ENCODE measurements around the gene LRFN4.

Gene LRFN4

DNA sequence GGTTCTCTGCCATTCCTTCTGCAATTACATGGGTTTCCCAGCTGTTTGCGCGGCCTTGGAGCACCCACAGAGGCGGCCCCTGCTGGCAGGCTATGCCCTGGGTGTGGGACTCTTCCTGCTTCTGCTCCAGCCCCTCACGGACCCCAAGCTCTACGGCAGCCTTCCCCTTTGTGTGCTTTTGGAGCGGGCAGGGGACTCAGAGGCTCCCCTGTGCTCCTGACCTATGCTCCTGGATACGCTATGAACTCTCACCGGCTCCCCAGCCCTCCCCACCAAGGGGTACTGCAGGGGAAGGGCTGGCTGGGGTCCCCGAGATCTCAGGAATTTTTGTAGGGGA is 11.0 kb upstream of the LRFN4 start:
- H3K4me3 ChIP-seq (ENCODE audit: insufficient read length, low read depth) = no peak overlapping the region
- no peaks in the 10 kb centered on the region for H3K27me3 ChIP-seq (ENCODE audit: insufficient read depth, insufficient read length)
- no peak overlapping the region for H3K9ac ChIP-seq (ENCODE audit: insufficient read length, low read depth)
- peaks cover 7% of the 10 kb centered on the region for H3K4me1 ChIP-seq (ENCODE audit: insufficient read depth, insufficient read length)
- H3K36me3 ChIP-seq (ENCODE audit: insufficient read depth, insufficient read length, low read length) = peaks cover 79% of the 10 kb centered on the region
- TF ChIP-seq YY1 (IDR thresholded peaks at IDR 0.05; ENCODE audit: insufficient read depth, insufficient read length) (no peak), ZNF274 (IDR thresholded peaks at IDR 0.05; ENCODE audit: low read depth, low read length) (no peak)
- H3K9me3 ChIP-seq (ENCODE audit: insufficient read depth, low read length) = no peaks in the 10 kb centered on the region
- no peak for DNase-seq (ENCODE audit: low read depth, low spot score)

DNA sequence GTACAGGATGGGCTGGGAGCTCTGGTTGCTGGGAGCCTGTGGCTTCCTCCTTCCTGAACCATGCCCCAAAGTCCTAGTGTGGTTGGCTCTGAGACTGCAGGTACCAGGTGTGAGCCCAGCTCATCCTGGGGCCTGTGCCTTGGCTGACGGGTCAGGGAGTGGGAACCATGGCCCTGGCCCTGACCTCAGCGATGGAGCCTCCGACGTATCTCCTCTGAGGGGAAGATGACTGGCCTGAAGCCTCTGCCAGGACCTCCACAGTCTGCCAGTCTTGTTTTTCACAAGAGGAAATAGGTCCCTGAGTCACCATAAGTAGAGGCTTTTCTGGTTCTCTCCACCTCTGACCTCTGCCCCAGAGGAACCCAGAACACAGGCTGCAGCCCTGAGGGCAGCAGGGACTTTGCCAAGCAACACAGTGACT is 10.2 kb upstream of the LRFN4 start:
- Histone ChIP-seq H3K4me1 (ENCODE audit: insufficient read depth, insufficient read length) (peaks cover 7% of the 10 kb centered on the region), H3K9ac (ENCODE audit: insufficient read length, low read depth) (no peak overlapping the region), H3K9me3 (ENCODE audit: insufficient read depth, low read length) (no peaks in the 10 kb centered on the region), H3K36me3 (ENCODE audit: insufficient read depth, insufficient read length, low read length) (peaks cover 76% of the 10 kb centered on the region), H3K4me3 (ENCODE audit: insufficient read length, low read depth) (no peak overlapping the region), H3K27me3 (ENCODE audit: insufficient read depth, insufficient read length) (no peaks in the 10 kb centered on the region)
- TF ChIP-seq YY1 (IDR thresholded peaks at IDR 0.05; ENCODE audit: insufficient read depth, insufficient read length) (no peak), SUZ12 (IDR thresholded peaks at IDR 0.05; ENCODE audit: extremely low read depth, insufficient read depth, insufficient read length) (no peak), ZNF274 (IDR thresholded peaks at IDR 0.05; ENCODE audit: low read depth, low read length) (no peak)
- no peak for DNase-seq (ENCODE audit: low read depth, low spot score)

DNA sequence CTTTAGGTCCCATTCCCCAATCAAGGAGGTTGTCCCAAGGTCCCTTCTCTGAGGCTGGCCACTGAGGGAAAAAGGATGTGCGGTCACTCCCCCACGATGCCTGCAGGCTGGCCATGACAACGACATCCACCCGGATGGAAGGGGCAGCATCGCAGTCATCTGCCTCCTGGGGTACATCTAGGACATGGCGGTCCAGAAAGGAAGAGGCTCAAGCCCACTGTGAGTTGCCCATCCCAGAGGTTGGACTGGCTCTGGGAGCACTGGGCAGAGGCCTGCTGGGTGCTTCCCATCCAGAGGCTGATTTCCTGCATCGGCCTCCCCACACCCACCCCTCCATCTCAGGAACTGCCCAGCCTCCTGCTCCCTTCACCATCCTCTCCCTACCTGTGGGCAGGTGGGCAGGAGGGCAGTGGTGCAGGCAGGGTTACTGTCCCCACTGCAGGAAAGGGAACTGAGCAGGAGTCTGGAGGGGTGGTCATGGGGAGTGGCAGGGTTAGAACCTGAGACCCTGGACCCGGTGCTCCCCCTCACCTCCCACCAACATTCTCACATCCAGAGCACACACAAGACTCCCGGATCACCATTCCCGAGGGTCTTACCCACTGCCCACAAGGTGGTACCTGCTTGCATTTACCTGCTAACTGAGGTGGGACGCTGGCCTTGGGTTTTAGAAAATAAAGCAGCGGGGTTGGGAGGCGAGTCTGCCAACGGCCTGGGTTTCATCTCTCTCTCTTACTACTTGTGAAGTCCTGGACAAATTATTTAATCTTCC is 9.2 kb upstream of the LRFN4 start:
- H3K9ac ChIP-seq (ENCODE audit: insufficient read length, low read depth) = no peak overlapping the region
- H3K36me3 ChIP-seq (ENCODE audit: insufficient read depth, insufficient read length, low read length) = peaks cover 70% of the 10 kb centered on the region
- no peaks in the 10 kb centered on the region for H3K9me3 ChIP-seq (ENCODE audit: insufficient read depth, low read length)
- no peak overlapping the region for H3K4me3 ChIP-seq (ENCODE audit: insufficient read length, low read depth)
- H3K4me1 ChIP-seq (ENCODE audit: insufficient read depth, insufficient read length) = peaks cover 7% of the 10 kb centered on the region
- H3K27me3 ChIP-seq (ENCODE audit: insufficient read depth, insufficient read length) = no peaks in the 10 kb centered on the region
- TF ChIP-seq SUZ12 (IDR thresholded peaks at IDR 0.05; ENCODE audit: extremely low read depth, insufficient read depth, insufficient read length) = no peak
- TF ChIP-seq YY1 (IDR thresholded peaks at IDR 0.05; ENCODE audit: insufficient read depth, insufficient read length) = no peak
- TF ChIP-seq ZNF274 (IDR thresholded peaks at IDR 0.05; ENCODE audit: low read depth, low read length) = no peak
- no peak for DNase-seq (ENCODE audit: low read depth, low spot score)

DNA sequence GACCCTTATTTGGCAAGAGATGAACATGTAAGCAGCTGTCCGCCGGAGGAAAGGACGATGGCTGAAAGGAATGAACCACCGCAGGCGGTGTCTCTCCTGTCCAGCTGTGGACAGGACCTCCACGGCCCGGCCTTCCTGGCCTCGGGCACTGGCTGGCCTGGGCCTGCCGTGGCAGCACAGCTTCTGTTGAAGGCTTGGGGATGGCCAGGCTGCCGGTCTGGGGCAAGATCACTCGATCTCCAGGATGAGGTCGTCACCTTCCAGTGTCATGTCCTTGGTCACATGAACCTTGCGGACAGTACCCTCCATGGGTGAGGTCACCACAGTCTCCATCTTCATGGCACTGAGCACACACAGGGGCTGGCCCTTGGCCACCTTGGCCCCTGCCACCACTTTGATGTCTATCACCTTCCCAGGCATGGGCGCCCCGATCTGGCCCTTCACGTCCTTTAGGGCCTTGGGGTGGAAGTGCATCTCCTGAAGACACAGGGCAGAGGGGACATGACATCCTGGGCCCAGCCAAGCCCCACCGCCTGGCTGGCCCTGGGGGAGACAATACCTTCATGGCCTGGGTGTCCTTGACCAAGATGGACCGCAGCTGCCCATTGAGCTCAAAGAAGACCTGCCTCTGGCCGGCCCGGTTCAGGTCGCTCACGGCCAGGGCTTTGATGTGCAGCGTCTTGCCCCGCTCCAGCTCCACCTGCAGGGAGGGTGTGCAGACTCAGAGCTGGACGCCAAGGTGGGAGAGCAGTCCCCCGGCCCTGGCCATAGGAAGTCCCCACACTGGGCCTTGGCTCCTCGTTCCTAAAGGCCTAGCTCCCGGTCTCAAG is 8.0 kb upstream of the LRFN4 start:
- H3K36me3 ChIP-seq (ENCODE audit: insufficient read depth, insufficient read length, low read length) = peaks cover 70% of the 10 kb centered on the region
- H3K9me3 ChIP-seq (ENCODE audit: insufficient read depth, low read length) = no peaks in the 10 kb centered on the region
- H3K4me1 ChIP-seq (ENCODE audit: insufficient read depth, insufficient read length) = peaks cover 16% of the 10 kb centered on the region
- TF ChIP-seq SUZ12 (IDR thresholded peaks at IDR 0.05; ENCODE audit: extremely low read depth, insufficient read depth, insufficient read length) (no peak), ZNF274 (IDR thresholded peaks at IDR 0.05; ENCODE audit: low read depth, low read length) (no peak), YY1 (IDR thresholded peaks at IDR 0.05; ENCODE audit: insufficient read depth, insufficient read length) (no peak)
- no peak overlapping the region for H3K9ac ChIP-seq (ENCODE audit: insufficient read length, low read depth)
- H3K27me3 ChIP-seq (ENCODE audit: insufficient read depth, insufficient read length) = no peaks in the 10 kb centered on the region
- DNase-seq (ENCODE audit: low read depth, low spot score) = no peak
- H3K4me3 ChIP-seq (ENCODE audit: insufficient read length, low read depth) = no peak overlapping the region

- Histone ChIP-seq H3K9me3 (ENCODE audit: insufficient read depth, low read length) (no peaks in the 10 kb centered on the region), H3K36me3 (ENCODE audit: insufficient read depth, insufficient read length, low read length) (peaks cover 62% of the 10 kb centered on the region)
Measured at GRCh38 chr11:66849501-66850234, 7.2 kb upstream of the LRFN4 start.

GRCh38 chr11:66850235-66850587 is 6.7 kb upstream of the LRFN4 start:
- Histone ChIP-seq H3K4me1 (ENCODE audit: insufficient read depth, insufficient read length) (peaks cover 12% of the 10 kb centered on the region), H3K4me3 (ENCODE audit: insufficient read length, low read depth) (no peak overlapping the region), H3K27me3 (ENCODE audit: insufficient read depth, insufficient read length) (no peaks in the 10 kb centered on the region), H3K36me3 (ENCODE audit: insufficient read depth, insufficient read length, low read length) (peaks cover 57% of the 10 kb centered on the region), H3K9ac (ENCODE audit: insufficient read length, low read depth) (no peak overlapping the region), H3K9me3 (ENCODE audit: insufficient read depth, low read length) (no peaks in the 10 kb centered on the region)
- DNase-seq (ENCODE audit: low read depth, low spot score) = no peak
- TF ChIP-seq SUZ12 (IDR thresholded peaks at IDR 0.05; ENCODE audit: extremely low read depth, insufficient read depth, insufficient read length) (no peak), YY1 (IDR thresholded peaks at IDR 0.05; ENCODE audit: insufficient read depth, insufficient read length) (no peak), ZNF274 (IDR thresholded peaks at IDR 0.05; ENCODE audit: low read depth, low read length) (no peak)

More at GRCh38 chr11:66849501-66850234, 7.2 kb upstream of the LRFN4 start:
- TF ChIP-seq YY1 (IDR thresholded peaks at IDR 0.05; ENCODE audit: insufficient read depth, insufficient read length) = no peak
- no peak for TF ChIP-seq ZNF274 (IDR thresholded peaks at IDR 0.05; ENCODE audit: low read depth, low read length)
- TF ChIP-seq SUZ12 (IDR thresholded peaks at IDR 0.05; ENCODE audit: extremely low read depth, insufficient read depth, insufficient read length) = no peak
- Histone ChIP-seq H3K9ac (ENCODE audit: insufficient read length, low read depth) (no peak overlapping the region), H3K4me3 (ENCODE audit: insufficient read length, low read depth) (no peak overlapping the region), H3K27me3 (ENCODE audit: insufficient read depth, insufficient read length) (no peaks in the 10 kb centered on the region), H3K4me1 (ENCODE audit: insufficient read depth, insufficient read length) (peaks cover 10% of the 10 kb centered on the region)
- DNase-seq (ENCODE audit: low read depth, low spot score) = no peak
